Measurements from ENCODE around the gene DPYSL5. TPM values are rescaled to one million over a fixed set of nuclear protein-coding genes. Genes with fewer than 3 reads are reported as not detected.

The DPYSL5 gene
- total RNA-seq, 1 donor from 2014 or later: not detected

DNA sequence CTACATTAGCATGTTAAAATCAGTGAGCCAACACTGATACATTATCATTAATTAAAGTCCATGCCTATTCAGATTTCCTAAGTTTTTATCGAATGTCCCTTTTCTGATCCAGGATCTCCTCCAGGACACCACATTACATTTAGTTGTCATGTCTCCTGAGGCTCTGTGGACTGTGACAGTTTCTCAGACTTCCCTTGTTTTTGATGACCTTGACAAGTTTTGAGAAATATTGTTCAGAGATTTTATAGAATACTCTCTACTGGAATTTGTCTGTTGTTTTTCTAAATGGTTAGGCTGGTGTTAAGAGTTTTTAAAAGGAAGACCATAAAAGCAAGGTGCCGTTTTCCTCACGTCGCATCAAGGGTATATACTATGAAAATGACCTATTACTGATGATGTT lies 106.2 kb downstream of the DPYSL5 start:
- TF ChIP-seq, protein P1, sequence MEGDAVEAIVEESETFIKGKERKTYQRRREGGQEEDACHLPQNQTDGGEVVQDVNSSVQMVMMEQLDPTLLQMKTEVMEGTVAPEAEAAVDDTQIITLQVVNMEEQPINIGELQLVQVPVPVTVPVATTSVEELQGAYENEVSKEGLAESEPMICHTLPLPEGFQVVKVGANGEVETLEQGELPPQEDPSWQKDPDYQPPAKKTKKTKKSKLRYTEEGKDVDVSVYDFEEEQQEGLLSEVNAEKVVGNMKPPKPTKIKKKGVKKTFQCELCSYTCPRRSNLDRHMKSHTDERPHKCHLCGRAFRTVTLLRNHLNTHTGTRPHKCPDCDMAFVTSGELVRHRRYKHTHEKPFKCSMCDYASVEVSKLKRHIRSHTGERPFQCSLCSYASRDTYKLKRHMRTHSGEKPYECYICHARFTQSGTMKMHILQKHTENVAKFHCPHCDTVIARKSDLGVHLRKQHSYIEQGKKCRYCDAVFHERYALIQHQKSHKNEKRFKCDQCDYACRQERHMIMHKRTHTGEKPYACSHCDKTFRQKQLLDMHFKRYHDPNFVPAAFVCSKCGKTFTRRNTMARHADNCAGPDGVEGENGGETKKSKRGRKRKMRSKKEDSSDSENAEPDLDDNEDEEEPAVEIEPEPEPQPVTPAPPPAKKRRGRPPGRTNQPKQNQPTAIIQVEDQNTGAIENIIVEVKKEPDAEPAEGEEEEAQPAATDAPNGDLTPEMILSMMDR (IDR thresholded peaks at IDR 0.05): no peak
- Histone ChIP-seq H3K4me3 (no peak overlapping the region), H3K4me1 (no peaks in the 10 kb centered on the region), H3K9me3 (no peaks in the 10 kb centered on the region), H3K27me3 (peaks cover 13% of the 10 kb centered on the region), H3K27ac (no peak overlapping the region), H3K36me3 (no peaks in the 10 kb centered on the region)
- ATAC-seq (no peak), DNase-seq (no peak)
- intact Hi-C loops (cut with DNase I): no loop called here

DNA sequence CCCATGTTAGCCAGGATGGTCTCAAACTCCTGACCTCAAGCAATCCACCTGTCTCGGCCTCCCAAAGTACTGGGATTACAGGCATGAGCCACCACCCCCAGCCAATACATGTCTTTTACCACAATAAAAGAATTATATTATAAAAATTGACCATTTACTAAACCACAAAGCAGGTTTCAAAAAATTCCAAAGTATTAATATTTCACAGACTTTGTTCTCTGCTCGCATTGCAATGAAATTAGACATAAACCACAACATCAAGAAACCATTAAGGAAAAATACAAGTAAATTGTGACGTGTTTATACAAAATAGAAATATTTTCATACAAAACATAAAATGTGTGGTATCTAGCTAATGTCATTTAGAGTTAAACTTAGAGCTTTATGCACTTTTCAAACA lies 109.1 kb downstream of the DPYSL5 start:
- DNase-seq: no peak
- Histone ChIP-seq H3K27ac (no peak overlapping the region), H3K4me3 (no peak overlapping the region), H3K36me3 (no peaks in the 10 kb centered on the region), H3K9me3 (no peaks in the 10 kb centered on the region), H3K27me3 (peaks cover 13% of the 10 kb centered on the region), H3K4me1 (no peaks in the 10 kb centered on the region)
- intact Hi-C loops (cut with DNase I): no loop called here
- TF ChIP-seq, protein P1 (IDR thresholded peaks at IDR 0.05): no peak
- no peak for ATAC-seq

DNA sequence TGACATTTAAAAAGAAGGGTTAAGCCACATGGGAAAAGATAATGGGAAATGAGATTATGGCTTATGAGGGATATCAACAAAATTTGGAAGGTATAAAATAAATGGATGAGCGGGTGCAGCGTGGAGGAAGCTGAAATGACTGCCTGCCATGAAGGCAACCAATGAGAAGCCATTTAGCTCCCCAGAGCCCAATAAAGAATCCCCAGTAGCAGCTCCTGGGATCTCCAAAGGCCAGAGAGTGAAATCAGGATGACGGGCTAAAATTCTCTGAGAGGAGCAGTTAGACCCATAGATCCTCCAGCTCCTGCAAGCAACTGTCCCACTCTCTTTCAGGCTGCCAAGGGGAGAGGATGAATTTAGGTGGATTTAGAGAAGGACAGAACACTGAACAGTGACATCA lies 109.6 kb downstream of the DPYSL5 start:
- DNase-seq (no peak), ATAC-seq (no peak)
- Histone ChIP-seq H3K36me3 (no peaks in the 10 kb centered on the region), H3K9me3 (no peaks in the 10 kb centered on the region), H3K4me3 (no peak overlapping the region), H3K27me3 (peaks cover 13% of the 10 kb centered on the region), H3K27ac (no peak overlapping the region), H3K4me1 (no peaks in the 10 kb centered on the region)
- intact Hi-C loops (cut with DNase I): no loop called here
- TF ChIP-seq, protein P1 (IDR thresholded peaks at IDR 0.05): no peak

DNA sequence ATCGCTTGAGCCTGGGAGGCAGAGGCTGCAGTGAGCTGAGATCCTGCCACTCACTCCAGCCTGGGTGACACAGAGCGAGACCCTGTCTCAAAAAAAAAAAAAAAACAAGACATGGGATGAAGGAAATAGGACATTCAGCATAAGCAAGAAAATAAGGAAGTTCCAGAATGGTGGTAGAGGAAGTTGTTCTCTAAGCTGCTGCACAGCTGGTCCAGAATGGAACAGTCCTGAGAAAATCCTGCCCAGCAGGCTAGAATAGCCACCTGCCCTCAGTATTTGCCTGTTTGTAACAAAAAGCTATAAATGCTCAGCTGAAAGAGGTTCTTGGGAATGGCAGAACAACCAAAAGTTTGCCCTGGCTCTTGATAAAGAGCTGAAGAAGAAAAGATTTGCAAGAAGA lies 111.4 kb downstream of the DPYSL5 start:
- intact Hi-C loops (cut with DNase I): no loop called here
- DNase-seq (no peak), ATAC-seq (no peak)
- TF ChIP-seq, protein P1 (IDR thresholded peaks at IDR 0.05): no peak
- no peaks in the 10 kb centered on the region for H3K9me3 ChIP-seq
- no peaks in the 10 kb centered on the region for H3K4me1 ChIP-seq
- H3K27ac ChIP-seq: no peak overlapping the region
- no peaks in the 10 kb centered on the region for H3K36me3 ChIP-seq
- H3K4me3 ChIP-seq: no peak overlapping the region
- H3K27me3 ChIP-seq: peaks cover 13% of the 10 kb centered on the region

DNA sequence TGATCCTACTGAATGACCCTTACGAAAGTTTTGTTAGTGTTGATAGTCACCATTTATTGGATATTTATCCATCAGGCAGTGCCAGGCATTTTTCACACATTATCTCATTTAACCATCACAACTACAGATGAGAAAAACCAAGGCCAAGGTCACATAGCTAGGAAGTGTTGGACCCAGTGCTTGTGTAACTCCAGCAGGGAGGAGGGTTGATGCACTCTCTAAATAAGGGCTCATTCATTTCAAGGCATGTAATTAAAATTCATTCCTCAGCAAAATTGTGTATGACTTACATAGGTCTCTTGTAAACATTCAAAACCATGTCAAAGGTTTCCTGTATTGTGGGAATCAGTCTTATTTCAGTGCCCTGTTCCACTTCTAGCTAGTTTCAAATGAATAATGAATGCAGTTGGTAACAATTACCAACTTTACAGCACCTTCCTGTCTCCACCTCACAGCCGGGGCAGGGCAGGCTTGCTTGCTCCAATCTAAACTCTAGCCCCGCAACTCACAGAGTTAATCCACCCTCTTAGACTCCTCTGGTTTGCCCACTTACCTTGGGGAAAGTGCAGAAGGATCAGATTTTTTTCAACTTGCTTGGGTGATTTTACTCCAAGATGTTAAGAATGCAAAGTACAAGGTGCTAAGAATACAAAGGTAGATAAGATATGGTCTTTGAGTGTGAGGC lies 116.7 kb downstream of the DPYSL5 start:
- no peaks in the 10 kb centered on the region for H3K36me3 ChIP-seq
- no peaks in the 10 kb centered on the region for H3K9me3 ChIP-seq
- ATAC-seq (no peak), DNase-seq (no peak)
- no peaks in the 10 kb centered on the region for H3K4me1 ChIP-seq
- no peak overlapping the region for H3K27ac ChIP-seq
- H3K27me3 ChIP-seq: no peaks in the 10 kb centered on the region
- no peak overlapping the region for H3K4me3 ChIP-seq
- intact Hi-C loops (cut with DNase I): loop anchor here (10.0 kb wide), 2 partner anchors 50 to 120 kb away; partner anchors contain the start of gene KHK
- TF ChIP-seq, protein P1 (IDR thresholded peaks at IDR 0.05): no peak

Measured in upper lobe of right lung (tissue), 1 donor.